ENCODE results near the gene SPEM2.

The SPEM2 gene

DNA sequence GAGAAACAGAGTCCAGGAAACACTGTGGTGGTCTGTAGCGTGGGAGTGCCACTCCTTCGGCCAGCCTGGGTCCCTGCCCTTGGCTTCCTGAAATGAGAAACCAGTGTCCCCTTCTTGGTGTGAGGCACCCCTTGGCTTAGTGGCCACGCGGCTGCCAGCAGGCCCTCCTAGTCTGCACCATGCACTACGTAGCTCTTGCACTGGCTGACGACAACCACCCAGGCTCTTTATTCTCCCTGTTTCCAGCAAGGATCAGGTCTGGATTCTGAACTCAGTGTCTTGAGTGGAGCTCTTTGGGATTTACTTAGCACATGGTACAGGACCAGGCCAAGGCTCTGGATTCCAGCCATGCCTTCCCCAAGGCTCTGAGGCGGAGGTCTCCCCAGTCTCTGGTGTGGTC is 2.1 kb downstream of the SPEM2 start:
- no peaks in the 10 kb centered on the region for H3K4me1 ChIP-seq (ENCODE audit: control insufficient read depth, insufficient read depth, low read length)
- H3K9me3 ChIP-seq (ENCODE audit: control insufficient read depth, low read length), result no peaks in the 10 kb centered on the region
- no peak overlapping the region for H3K4me3 ChIP-seq (ENCODE audit: low read length)
- DNase-seq (ENCODE audit: low read depth), result no peak
- no peaks in the 10 kb centered on the region for H3K36me3 ChIP-seq (ENCODE audit: control insufficient read depth, insufficient read depth, low read length, severe bottlenecking)
- no peaks in the 10 kb centered on the region for H3K27me3 ChIP-seq (replicated peaks; ENCODE audit: control insufficient read depth, insufficient read depth, low read length)
- H3K9ac ChIP-seq (ENCODE audit: low read length), result no peak overlapping the region

DNA sequence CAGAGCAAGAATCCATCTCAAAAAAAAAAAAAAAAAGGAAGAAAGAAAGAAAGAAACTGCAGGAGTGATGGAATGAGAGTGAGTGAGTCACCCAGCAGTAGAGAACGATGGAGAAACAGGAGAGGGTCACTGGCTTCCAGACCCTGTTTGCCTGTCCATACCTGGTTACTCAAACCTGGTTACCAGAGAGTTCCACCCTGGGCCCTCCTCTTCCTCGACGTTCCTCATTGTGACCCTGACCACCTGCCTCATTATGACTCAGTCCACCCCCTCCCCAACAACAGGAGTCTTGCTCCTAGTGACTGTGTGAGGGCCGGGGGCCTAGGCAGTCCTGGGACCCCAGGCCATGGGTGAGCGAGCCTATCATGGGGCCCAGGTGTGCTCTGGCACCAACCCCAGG is 3.1 kb downstream of the SPEM2 start, which contains the start of gene SPEM3:
Gene SPEM3 (plus strand): TSS at position 301 of the 400 bp plus-strand sequence. CDS start 46 bp downstream, at position 347.
- Histone ChIP-seq H3K4me1 (ENCODE audit: control insufficient read depth, insufficient read depth, low read length) (no peaks in the 10 kb centered on the region), H3K4me3 (ENCODE audit: low read length) (no peak within 1 kb of the TSS), H3K9me3 (ENCODE audit: control insufficient read depth, low read length) (no peaks in the 10 kb centered on the region), H3K9ac (ENCODE audit: low read length) (no peak within 1 kb of the TSS), H3K27me3 (replicated peaks; ENCODE audit: control insufficient read depth, insufficient read depth, low read length) (no peaks in the 10 kb centered on the region), H3K36me3 (ENCODE audit: control insufficient read depth, insufficient read depth, low read length, severe bottlenecking) (no peaks in the 10 kb centered on the region)
- no peak for DNase-seq (ENCODE audit: low read depth)

- Histone ChIP-seq H3K4me1 (ENCODE audit: control insufficient read depth, insufficient read depth, low read length) (no peaks in the 10 kb centered on the region), H3K9me3 (ENCODE audit: control insufficient read depth, low read length) (no peaks in the 10 kb centered on the region), H3K27me3 (replicated peaks; ENCODE audit: control insufficient read depth, insufficient read depth, low read length) (no peaks in the 10 kb centered on the region), H3K9ac (ENCODE audit: low read length) (no peak overlapping the region), H3K36me3 (ENCODE audit: control insufficient read depth, insufficient read depth, low read length, severe bottlenecking) (no peaks in the 10 kb centered on the region), H3K4me3 (ENCODE audit: low read length) (no peak overlapping the region)
- DNase-seq (ENCODE audit: low read depth), result no peak
Observed at GRCh38 chr17:7429722-7430121, 4.3 kb downstream of the SPEM2 start.

DNA sequence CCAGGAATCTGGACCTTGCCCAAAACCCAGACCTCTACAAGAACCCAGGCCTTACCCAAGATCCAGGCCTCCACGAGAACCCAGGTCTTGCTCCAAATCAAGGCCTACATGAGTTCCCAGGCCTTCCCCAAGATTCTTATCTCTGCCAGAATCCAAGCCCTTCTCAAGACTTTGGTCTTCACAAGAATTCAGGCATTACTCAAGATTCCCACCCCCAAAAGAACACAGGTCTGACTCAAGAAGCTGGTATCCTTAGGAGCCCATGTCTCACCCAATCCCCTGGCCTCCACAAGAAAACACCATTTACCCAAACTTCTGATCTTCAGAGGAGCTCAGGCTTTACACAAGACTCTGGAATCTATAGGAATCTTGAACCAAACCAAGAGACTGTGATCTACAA is 5.8 kb downstream of the SPEM2 start:
- Histone ChIP-seq H3K36me3 (ENCODE audit: control insufficient read depth, insufficient read depth, low read length, severe bottlenecking) (no peaks in the 10 kb centered on the region), H3K27me3 (replicated peaks; ENCODE audit: control insufficient read depth, insufficient read depth, low read length) (no peaks in the 10 kb centered on the region), H3K4me3 (ENCODE audit: low read length) (no peak overlapping the region), H3K4me1 (ENCODE audit: control insufficient read depth, insufficient read depth, low read length) (peaks cover 4% of the 10 kb centered on the region), H3K9me3 (ENCODE audit: control insufficient read depth, low read length) (no peaks in the 10 kb centered on the region), H3K9ac (ENCODE audit: low read length) (no peak overlapping the region)
- no peak for DNase-seq (ENCODE audit: low read depth)

DNA sequence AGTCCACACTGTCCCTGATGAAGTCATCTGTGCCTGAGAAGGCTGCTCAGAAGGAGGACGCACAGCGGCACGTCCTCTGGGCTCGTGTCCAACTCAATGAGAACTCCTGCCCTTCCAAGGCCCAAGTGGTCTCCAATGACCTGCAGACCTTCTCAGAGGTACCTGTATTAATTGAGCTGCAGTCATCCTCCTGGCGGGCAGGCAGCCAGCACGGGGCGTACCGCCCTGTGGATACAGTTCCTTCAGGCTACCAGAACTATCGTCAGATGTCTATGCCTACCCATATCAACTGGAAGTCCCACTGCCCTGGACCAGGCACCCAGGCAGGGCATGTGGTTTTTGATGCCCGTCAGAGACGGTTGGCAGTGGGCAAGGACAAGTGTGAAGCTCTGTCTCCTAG is 6.9 kb downstream of the SPEM2 start:
- Histone ChIP-seq H3K4me3 (ENCODE audit: low read length) (no peak overlapping the region), H3K27me3 (replicated peaks; ENCODE audit: control insufficient read depth, insufficient read depth, low read length) (no peaks in the 10 kb centered on the region), H3K9me3 (ENCODE audit: control insufficient read depth, low read length) (no peaks in the 10 kb centered on the region), H3K4me1 (ENCODE audit: control insufficient read depth, insufficient read depth, low read length) (peaks cover 9% of the 10 kb centered on the region), H3K9ac (ENCODE audit: low read length) (no peak overlapping the region), H3K36me3 (ENCODE audit: control insufficient read depth, insufficient read depth, low read length, severe bottlenecking) (no peaks in the 10 kb centered on the region)
- no peak for DNase-seq (ENCODE audit: low read depth)

- peak; percentile 38 for DNase-seq (ENCODE audit: low read depth)
- H3K4me3 ChIP-seq (ENCODE audit: low read length), result peak overlapping the region; percentile 64
- H3K4me1 ChIP-seq (ENCODE audit: control insufficient read depth, insufficient read depth, low read length), result peaks cover 23% of the 10 kb centered on the region
- H3K36me3 ChIP-seq (ENCODE audit: control insufficient read depth, insufficient read depth, low read length, severe bottlenecking), result no peaks in the 10 kb centered on the region
- no peaks in the 10 kb centered on the region for H3K9me3 ChIP-seq (ENCODE audit: control insufficient read depth, low read length)
- H3K9ac ChIP-seq (ENCODE audit: low read length), result peak overlapping the region; percentile 48
- H3K27me3 ChIP-seq (replicated peaks; ENCODE audit: control insufficient read depth, insufficient read depth, low read length), result peaks cover 15% of the 10 kb centered on the region
Observed at GRCh38 chr17:7435676-7436555, 10.5 kb downstream of the SPEM2 start.

GRCh38 chr17:7436556-7437368 is 11.3 kb downstream of the SPEM2 start:
- Histone ChIP-seq H3K36me3 (ENCODE audit: control insufficient read depth, insufficient read depth, low read length, severe bottlenecking) (no peaks in the 10 kb centered on the region), H3K27me3 (replicated peaks; ENCODE audit: control insufficient read depth, insufficient read depth, low read length) (peaks cover 15% of the 10 kb centered on the region), H3K9me3 (ENCODE audit: control insufficient read depth, low read length) (no peaks in the 10 kb centered on the region), H3K4me1 (ENCODE audit: control insufficient read depth, insufficient read depth, low read length) (peaks cover 25% of the 10 kb centered on the region), H3K9ac (ENCODE audit: low read length) (peak overlapping the region; percentile 56), H3K4me3 (ENCODE audit: low read length) (peak overlapping the region; percentile 64)
- DNase-seq (ENCODE audit: low read depth), result peak; percentile 91

GRCh38 chr17:7437369-7437863 is 12.0 kb downstream of the SPEM2 start:
- Histone ChIP-seq H3K27me3 (replicated peaks; ENCODE audit: control insufficient read depth, insufficient read depth, low read length) (peaks cover 15% of the 10 kb centered on the region), H3K36me3 (ENCODE audit: control insufficient read depth, insufficient read depth, low read length, severe bottlenecking) (no peaks in the 10 kb centered on the region), H3K9ac (ENCODE audit: low read length) (no peak overlapping the region), H3K9me3 (ENCODE audit: control insufficient read depth, low read length) (no peaks in the 10 kb centered on the region), H3K4me3 (ENCODE audit: low read length) (peak overlapping the region; percentile 64), H3K4me1 (ENCODE audit: control insufficient read depth, insufficient read depth, low read length) (peaks cover 25% of the 10 kb centered on the region)
- DNase-seq (ENCODE audit: low read depth), result no peak

DNA sequence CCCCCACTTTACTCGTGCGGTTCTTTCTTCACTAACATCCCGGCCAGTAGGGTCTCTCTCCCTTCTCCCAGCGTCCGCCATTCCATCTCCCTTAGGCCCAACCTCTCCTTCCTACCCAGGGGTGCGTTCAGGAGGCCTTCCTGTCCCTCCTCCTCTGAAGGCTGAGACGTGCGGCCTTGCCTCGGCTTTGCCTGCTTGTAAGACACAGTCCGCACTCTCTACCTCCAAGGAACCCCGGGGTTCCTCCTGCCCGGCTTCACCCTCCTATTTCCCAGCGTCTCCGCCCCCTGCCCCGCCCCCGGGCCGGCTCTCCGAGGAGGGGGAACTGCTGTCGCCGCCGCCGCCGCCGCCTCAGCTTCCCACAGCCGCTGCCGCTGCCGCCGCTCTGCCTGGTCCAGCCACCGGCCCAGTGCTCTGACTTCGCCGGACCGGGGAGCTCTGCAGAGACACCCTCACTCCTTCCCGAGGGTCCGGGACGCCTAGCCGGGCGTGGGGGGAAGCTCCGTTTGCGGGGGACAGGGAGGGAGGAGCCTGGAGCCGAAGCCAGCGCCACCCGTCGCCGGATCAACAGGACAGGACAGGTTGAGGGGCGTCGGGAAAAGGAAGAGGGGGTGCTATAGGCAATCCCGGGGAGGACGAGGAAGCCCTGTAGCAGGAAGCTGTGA is 12.7 kb downstream of the SPEM2 start:
- Histone ChIP-seq H3K9me3 (ENCODE audit: control insufficient read depth, low read length) (no peaks in the 10 kb centered on the region), H3K27me3 (replicated peaks; ENCODE audit: control insufficient read depth, insufficient read depth, low read length) (peaks cover 15% of the 10 kb centered on the region), H3K4me3 (ENCODE audit: low read length) (peak overlapping the region; percentile 64), H3K9ac (ENCODE audit: low read length) (peak overlapping the region; percentile 25), H3K36me3 (ENCODE audit: control insufficient read depth, insufficient read depth, low read length, severe bottlenecking) (no peaks in the 10 kb centered on the region), H3K4me1 (ENCODE audit: control insufficient read depth, insufficient read depth, low read length) (peaks cover 25% of the 10 kb centered on the region)
- peak; percentile 38 for DNase-seq (ENCODE audit: low read depth)

DNA sequence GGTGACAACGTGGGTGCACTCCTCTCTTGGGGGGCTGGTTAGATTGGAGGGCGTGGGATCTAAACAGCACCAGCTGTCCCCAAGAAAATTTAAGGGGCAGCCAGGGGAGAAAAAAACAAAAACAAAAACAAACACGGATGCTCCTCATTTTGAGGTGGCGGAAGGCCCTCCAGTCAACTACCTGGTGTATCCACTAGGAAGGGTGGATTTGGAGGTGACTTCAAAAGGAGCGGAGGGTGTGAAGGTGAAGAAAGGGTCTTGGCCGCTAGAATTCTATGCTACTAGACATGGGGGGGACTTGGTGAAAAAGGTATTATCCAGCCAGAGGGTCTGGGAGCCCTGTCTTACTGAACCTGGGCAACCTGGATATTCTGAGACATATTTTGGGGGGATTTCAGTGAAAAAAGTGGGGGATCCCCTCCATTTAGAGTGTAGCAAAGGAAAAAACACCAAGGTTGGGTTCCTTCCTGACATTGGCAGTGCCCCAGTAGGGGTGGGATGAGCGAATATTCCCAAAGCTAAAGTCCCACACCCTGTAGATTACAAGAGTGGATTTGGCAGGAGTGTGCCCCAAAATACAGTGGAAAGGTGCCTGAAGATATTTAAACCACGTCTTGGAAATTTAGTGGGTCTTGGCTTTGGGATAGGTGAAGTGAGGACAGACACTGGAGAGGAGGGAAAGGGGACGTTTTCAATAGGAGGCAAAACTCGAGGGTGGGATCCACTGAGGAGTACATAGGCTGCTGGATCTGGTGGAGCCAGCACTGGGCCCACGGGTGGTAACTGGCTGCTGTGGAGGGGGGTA is 13.4 kb downstream of the SPEM2 start:
- Histone ChIP-seq H3K9me3 (ENCODE audit: control insufficient read depth, low read length) (no peaks in the 10 kb centered on the region), H3K9ac (ENCODE audit: low read length) (no peak overlapping the region), H3K27me3 (replicated peaks; ENCODE audit: control insufficient read depth, insufficient read depth, low read length) (peaks cover 15% of the 10 kb centered on the region), H3K4me3 (ENCODE audit: low read length) (peak overlapping the region; percentile 64), H3K4me1 (ENCODE audit: control insufficient read depth, insufficient read depth, low read length) (peaks cover 25% of the 10 kb centered on the region), H3K36me3 (ENCODE audit: control insufficient read depth, insufficient read depth, low read length, severe bottlenecking) (no peaks in the 10 kb centered on the region)
- DNase-seq (ENCODE audit: low read depth), result no peak

All from adipocyte (in vitro differentiated cells).